Ishikawa (cell line): ENCODE results near the gene TAP1.

Experiments
- CEBPB ChIP-seq: IDR thresholded peaks from 2 replicates; pipeline ENCODE4 v1.6.1; 2012
- CREB1 ChIP-seq: IDR thresholded peaks from 2 replicates; pipeline ENCODE4 v1.6.1; 2012; ENCODE audit warnings: low read depth
- EGR1 ChIP-seq: IDR thresholded peaks from 2 replicates; pipeline ENCODE4 v1.6.1; 2012
- EP300 ChIP-seq: IDR thresholded peaks from 2 replicates; pipeline ENCODE4 v1.6.1; 2012; ENCODE audit warnings: borderline replicate concordance
- FOXM1 ChIP-seq: IDR thresholded peaks from 2 replicates; pipeline ENCODE4 v1.6.1; 2012; ENCODE audit warnings: low read depth, borderline replicate concordance
- MAX ChIP-seq: IDR thresholded peaks from 2 replicates; pipeline ENCODE4 v1.6.1; 2012
- NFIC ChIP-seq: IDR thresholded peaks from 2 replicates; pipeline ENCODE4 v1.6.1; 2012
- RAD21 ChIP-seq: IDR thresholded peaks from 2 replicates; pipeline ENCODE4 v1.6.1; 2012; ENCODE audit warnings: low read depth
- REST ChIP-seq: IDR thresholded peaks from 2 replicates; pipeline ENCODE4 v1.6.1; 2012; ENCODE audit warnings: low read depth, mild to moderate bottlenecking
- TAF1 ChIP-seq: IDR thresholded peaks from 2 replicates; pipeline ENCODE4 v1.6.1; 2012; ENCODE audit warnings: low read depth, mild to moderate bottlenecking
- TCF12 ChIP-seq: IDR thresholded peaks from 2 replicates; pipeline ENCODE4 v1.6.1; 2012; ENCODE audit warnings: low read depth
- TEAD4 ChIP-seq: IDR thresholded peaks from 2 replicates; pipeline ENCODE4 v1.6.1; 2012
- USF1 ChIP-seq: IDR thresholded peaks from 2 replicates; pipeline ENCODE4 v1.6.1; 2012
- YY1 ChIP-seq: IDR thresholded peaks from 2 replicates; pipeline ENCODE4 v1.6.1; 2012; ENCODE audit warnings: low read depth
- ZBTB7A ChIP-seq: IDR thresholded peaks from 2 replicates; pipeline ENCODE4 v1.6.1; 2012; ENCODE audit warnings: low read depth

The TAP1 gene

GRCh38 chr6:32889533-32889932 is 36.0 kb upstream of the TAP1 start:
- TF ChIP-seq ZBTB7A (no peak), YY1 (no peak), USF1 (no peak), REST (no peak), TCF12 (no peak), TEAD4 (no peak), RAD21 (no peak), FOXM1 (no peak), TAF1 (no peak), CEBPB (no peak), CREB1 (no peak), EP300 (no peak), MAX (no peak), NFIC (no peak), EGR1 (no peak)

GRCh38 chr6:32888576-32888975 is 35.1 kb upstream of the TAP1 start:
- TF ChIP-seq TAF1 (no peak), NFIC (no peak), CREB1 (no peak), ZBTB7A (no peak), USF1 (no peak), MAX (no peak), TEAD4 (no peak), EGR1 (no peak), CEBPB (no peak), YY1 (no peak), REST (no peak)

GRCh38 chr6:32887616-32888015 is 34.1 kb upstream of the TAP1 start:
- TF ChIP-seq CREB1 (no peak), YY1 (no peak), TAF1 (no peak), EGR1 (no peak), TEAD4 (no peak), NFIC (no peak), USF1 (no peak), RAD21 (no peak), ZBTB7A (no peak), FOXM1 (no peak), EP300 (no peak), MAX (no peak), TCF12 (no peak), REST (no peak), CEBPB (no peak)

- TF ChIP-seq CREB1 (no peak), TCF12 (no peak), USF1 (no peak), NFIC (no peak; the same call in 1 of the 2 replicates), EP300 (no peak), TEAD4 (no peak), YY1 (no peak), MAX (no peak), FOXM1 (no peak)
Measured at GRCh38 chr6:32886681-32887383, 33.3 kb upstream of the TAP1 start.
